Suppressor macrophage (primary cell): Measurements from ENCODE around the gene CGRRF1.

Source experiments
- DNase-seq, 4 experiments: peaks; one replicate each; pipeline ENCODE4 v3.0.0-alpha.2; 2020 to 2022
- total RNA-seq, 17 experiments: gene quantifications; one replicate each; lab custom pipeline; 2026; ENCODE audit warnings: mixed read lengths in 6 of 17, inconsistent platforms in 3 of 17; lab: John Stamatoyannopoulos, UW

CGRRF1 gene, protein sequence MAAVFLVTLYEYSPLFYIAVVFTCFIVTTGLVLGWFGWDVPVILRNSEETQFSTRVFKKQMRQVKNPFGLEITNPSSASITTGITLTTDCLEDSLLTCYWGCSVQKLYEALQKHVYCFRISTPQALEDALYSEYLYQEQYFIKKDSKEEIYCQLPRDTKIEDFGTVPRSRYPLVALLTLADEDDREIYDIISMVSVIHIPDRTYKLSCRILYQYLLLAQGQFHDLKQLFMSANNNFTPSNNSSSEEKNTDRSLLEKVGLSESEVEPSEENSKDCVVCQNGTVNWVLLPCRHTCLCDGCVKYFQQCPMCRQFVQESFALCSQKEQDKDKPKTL
- 6.9 to 17.6 (median 10.4) reads per million in 17 experiments for total RNA-seq

- DNase-seq, result peak; percentile 99 to 100 (median 99)
Measured at GRCh38 chr14:54509546-54510501, at the start of gene CGRRF1. Gene CGRRF1, plus strand, starts transcription at chr14:54509906. Its CDS starts 54 bp downstream, at chr14:54509960.

GRCh38 chr14:54462048-54462447 lies 47.7 kb upstream of the CGRRF1 start:
- DNase-seq, result no peak

GRCh38 chr14:54465654-54466053 lies 44.1 kb upstream of the CGRRF1 start:
- no peak for DNase-seq

GRCh38 chr14:54467280-54467679 lies 42.4 kb upstream of the CGRRF1 start:
- no peak for DNase-seq

- DNase-seq, result no peak
Measured at GRCh38 chr14:54470701-54471100, 39.0 kb upstream of the CGRRF1 start.

GRCh38 chr14:54471641-54472040 lies 38.1 kb upstream of the CGRRF1 start:
- no peak for DNase-seq

DNA sequence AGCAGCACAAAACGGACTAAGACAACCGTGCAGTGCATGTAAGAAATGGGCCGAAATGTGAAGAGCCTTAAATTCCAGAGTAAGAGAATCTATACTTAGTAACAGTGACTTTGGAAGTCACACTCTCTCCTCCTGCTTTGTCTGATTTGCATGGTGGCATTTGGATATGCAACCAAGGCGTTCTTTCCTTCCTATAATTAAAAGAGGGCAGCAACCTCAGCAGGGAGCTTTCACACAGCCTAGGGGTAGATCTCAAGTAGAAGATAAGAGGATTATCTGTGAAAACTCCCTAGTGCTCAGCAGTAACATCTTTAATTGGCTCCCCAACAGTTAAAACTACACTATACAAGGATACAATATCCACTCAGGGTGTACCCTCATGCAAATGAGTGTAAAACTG lies 37.4 kb upstream of the CGRRF1 start:
- DNase-seq, result no peak

DNA sequence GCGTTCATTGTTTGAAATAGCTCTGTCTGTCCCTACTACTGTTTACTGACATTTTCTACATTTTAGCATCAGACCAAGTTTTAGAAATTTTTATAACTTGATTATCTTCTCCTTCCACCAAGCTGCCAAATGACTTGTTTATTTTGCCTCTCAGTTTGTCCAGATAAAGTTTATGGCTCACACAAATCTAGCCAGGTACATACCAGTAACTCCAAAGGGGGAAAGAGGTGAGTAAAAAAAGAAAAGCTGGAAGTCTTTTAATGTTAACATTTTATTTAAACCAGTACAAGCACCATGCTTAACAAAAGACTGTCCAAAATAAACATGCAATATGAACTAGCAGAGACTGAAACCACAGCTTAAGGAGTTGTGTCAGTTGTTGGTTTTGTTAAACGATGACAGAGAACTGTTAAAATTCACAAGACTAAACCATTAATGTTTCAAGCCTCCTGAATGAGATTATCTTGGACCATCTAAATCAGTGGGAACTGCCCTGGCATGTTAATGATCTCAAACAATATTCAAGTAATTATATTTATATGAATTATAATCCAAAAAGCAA lies 35.4 kb upstream of the CGRRF1 start:
- no peak for DNase-seq

- no peak for DNase-seq
Measured at GRCh38 chr14:54475187-54475899, 34.4 kb upstream of the CGRRF1 start.

DNA sequence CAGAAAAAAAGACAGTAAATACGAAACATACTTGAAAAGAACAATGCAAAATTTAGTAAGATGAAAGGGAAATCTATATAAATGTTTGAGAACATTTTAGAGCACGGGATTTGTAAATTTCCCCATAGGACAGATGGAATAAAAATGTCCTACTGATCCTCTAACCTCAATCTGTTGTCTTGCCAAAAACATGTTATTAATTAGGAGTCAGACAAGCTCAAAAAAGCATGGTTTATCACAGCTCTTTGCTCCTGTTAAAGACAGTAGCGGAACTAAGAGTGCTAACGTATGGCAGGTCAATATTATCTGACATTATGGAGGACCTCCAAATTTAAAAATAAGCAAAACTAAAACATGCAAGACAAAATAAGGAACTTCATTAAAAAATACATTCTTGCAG lies 33.8 kb upstream of the CGRRF1 start:
- no peak for DNase-seq

DNA sequence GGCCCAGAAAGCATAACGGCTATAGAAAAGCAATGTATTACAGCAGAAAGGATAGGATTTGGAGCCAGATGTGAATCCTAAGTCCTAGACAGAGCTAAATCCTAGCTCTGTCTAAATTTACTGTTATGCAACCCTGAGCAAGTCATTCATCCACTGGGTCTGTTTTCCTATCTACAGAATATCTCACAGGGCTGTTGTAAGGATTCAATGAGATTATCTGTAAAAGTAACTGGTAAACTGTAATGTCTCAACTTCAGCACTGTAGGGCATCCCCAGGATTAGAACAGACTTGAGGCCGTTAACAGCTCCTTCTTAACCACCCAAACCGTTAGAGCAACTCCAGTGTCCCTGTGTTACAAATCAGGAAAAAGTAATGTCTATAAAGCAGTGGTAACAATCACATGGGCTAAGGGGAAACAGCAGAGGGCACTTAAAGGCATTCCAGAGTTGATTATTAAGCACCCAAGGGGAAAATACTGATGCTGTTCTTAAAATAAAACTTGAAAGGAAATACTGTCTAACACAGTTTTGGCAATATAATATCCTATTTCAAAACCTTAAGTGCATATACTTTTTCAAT lies 31.0 kb upstream of the CGRRF1 start:
- DNase-seq, result no peak

DNA sequence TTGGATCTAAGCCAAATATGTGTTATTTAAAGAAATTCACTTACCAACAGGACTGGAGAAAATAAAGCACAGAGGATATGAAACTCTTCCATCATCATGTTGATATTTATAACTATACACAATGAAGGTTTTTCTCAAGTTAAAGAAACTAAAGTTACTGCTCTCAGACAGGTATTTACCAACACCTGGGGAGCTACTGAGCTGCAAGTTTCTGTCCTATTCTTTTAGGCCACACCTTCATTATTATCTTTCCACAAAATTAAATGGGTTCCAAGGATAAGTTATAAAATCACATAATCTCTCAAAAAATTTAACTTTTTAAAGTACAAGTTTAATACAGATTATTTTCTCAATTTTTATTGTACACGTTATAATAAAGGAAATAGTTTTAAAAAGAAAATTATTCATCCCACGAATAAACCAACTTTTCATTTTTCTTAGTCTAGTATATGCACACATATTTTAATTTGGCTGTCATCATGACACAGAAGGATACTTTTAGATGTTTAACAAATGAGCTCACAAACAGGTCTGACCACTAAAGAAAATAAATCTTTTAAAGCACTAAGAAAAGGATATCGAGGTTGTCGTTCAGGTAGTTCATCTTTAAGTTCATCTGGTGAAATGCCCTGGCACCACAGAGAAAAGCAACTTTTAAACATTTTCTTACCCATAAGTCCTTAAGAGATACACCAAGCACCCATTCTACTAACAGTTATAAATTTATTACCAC lies 28.7 kb upstream of the CGRRF1 start:
- DNase-seq, result no peak

- DNase-seq, result no peak
Measured at GRCh38 chr14:54481695-54482094, 28.0 kb upstream of the CGRRF1 start.

DNA sequence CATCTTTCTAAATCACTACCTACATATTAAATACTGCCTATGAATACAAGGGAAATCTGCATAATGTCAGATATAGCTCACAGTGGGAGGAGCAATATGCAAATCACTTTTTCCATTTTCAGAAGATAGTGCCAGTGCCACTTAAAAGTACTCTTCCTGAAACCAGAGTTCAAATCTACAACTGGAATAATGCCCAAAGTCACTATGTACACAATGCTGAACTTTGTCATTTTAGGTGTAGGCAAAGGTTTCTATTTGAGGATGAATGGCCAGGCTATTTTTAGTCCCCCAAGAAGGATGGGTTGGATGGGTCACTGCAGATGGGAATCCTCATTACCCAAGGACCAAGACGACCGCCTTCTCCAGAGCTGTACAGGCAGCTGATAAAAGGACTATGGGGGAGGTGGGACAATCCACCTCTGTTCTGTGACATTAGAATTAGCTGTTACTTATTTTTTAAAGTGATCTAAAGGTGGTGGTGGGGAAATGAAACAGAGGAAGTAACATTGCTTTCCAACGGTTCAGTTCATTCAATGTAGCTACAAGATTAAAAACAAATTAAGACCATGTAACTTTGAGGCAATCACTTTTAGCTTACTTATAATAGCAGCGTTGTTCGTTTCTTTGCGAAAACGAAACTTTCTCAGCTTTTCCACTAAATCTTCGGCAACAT lies 26.5 kb upstream of the CGRRF1 start:
- DNase-seq, result no peak

DNA sequence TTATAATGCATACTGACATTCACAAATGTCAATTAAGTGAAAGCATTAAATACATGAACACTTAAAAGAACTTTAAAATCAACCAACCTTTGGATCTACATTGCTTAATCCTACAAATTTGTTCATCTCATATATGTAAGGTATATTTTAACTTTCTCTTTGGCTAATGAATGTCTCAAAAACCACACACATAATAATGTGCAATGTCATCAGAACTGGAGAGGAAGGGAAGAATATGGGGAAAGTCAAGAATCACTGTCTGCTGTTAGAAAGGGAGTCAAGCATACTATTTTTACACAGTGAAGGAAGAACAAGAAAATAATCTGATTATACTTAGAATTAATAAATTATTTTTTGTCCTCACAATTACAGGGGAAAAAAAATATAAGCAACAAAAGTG lies 25.9 kb upstream of the CGRRF1 start:
- DNase-seq, result peak in 2 of 4 experiments; percentile 24 to 51

- no peak for DNase-seq
Measured at GRCh38 chr14:54486685-54487084, 23.0 kb upstream of the CGRRF1 start.

DNA sequence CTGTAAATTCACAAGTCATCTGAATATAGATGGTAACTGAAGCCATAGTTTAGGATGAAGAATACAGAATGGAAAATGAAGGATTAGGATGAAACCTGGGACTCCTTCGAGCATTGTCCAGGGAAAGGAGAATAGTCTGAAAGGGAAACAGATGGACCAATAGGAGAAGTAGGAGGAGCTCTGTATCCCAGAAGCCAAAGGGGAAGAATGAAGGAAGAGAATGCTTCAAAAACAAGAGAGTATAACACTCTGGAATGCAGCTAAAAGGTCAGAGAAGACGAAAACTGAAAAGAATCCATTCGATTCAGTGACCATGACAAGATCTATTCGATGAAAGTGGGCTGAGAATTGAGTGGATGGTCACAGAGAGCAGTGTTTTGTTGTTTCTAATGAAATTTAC lies 21.9 kb upstream of the CGRRF1 start:
- peak in 3 of 4 experiments; percentile 12 to 53 (median 40) for DNase-seq

GRCh38 chr14:54488318-54488645 lies 21.4 kb upstream of the CGRRF1 start:
- no peak for DNase-seq

GRCh38 chr14:54488646-54489317 lies 20.9 kb upstream of the CGRRF1 start, which contains the start of gene GMFB:
Gene GMFB, minus strand, starts transcription at chr14:54488980. Its CDS starts 53 bp downstream, at chr14:54488927.
- peak; percentile 95 to 98 (median 96) for DNase-seq

DNA sequence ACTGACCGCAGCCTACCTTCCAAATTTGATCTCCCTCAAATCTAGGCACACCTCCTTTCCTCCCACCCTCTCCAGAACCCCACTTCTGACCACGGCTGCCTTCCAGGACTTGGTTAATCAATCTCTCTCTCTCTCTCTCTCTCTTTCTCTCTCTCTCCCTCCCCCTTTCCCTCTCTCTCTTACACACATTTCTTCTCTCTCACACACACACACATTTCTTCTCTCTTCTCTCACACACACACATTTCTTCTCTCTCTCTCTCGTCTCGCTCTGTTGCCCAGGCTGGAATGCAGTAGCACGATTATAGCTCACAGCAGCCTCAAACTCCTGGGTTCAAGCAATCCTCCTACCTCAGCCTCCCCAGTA lies 20.4 kb upstream of the CGRRF1 start:
- DNase-seq, result no peak
